T-helper 9 cell (primary cell): ENCODE measurements around the gene ALOX12B.
"Not testable (repeated sequence)": the region's sequence is repeated elsewhere in the genome, so short reads cannot be mapped to it uniquely, and the experiment has no call there.

Experiments used
- DNase-seq: peaks from one replicate; pipeline ENCODE4 v3.0.0-alpha.2; 2020

ALOX12B gene

GRCh38 chr17:8041979-8042378 lies 45.5 kb downstream of the ALOX12B start:
- DNase-seq, result no peak

GRCh38 chr17:8041249-8041928 lies 46.1 kb downstream of the ALOX12B start:
- DNase-seq, result no peak

GRCh38 chr17:8039611-8040168 lies 47.8 kb downstream of the ALOX12B start:
- DNase-seq, result no peak

- DNase-seq, result no peak
Observed at GRCh38 chr17:8038954-8039610, 48.4 kb downstream of the ALOX12B start, which contains the start of gene ALOX15B. ALOX15B (plus strand) TSS chr17:8039059; CDS start chr17:8039156, 97 bp downstream.

GRCh38 chr17:8032442-8032841 lies 55.1 kb downstream of the ALOX12B start:
- DNase-seq, result no peak

GRCh38 chr17:8031950-8032349 lies 55.6 kb downstream of the ALOX12B start:
- no peak for DNase-seq

GRCh38 chr17:8031261-8031661 lies 56.3 kb downstream of the ALOX12B start:
- DNase-seq, result no peak

GRCh38 chr17:8029121-8029520 lies 58.4 kb downstream of the ALOX12B start:
- DNase-seq, result no peak

GRCh38 chr17:8025176-8025911 lies 62.2 kb downstream of the ALOX12B start:
- no peak for DNase-seq

- DNase-seq, result not testable (repeated sequence)
Observed at GRCh38 chr17:8024161-8024560, 63.4 kb downstream of the ALOX12B start.
